ENCODE measurements around the gene PCDHGA7. TPM values are rescaled to one million over a fixed set of nuclear protein-coding genes. Genes with fewer than 3 reads are reported as not detected.

Gene PCDHGA7
- total RNA-seq, 1 experiment from 2014 or later = 0.18 TPM

DNA sequence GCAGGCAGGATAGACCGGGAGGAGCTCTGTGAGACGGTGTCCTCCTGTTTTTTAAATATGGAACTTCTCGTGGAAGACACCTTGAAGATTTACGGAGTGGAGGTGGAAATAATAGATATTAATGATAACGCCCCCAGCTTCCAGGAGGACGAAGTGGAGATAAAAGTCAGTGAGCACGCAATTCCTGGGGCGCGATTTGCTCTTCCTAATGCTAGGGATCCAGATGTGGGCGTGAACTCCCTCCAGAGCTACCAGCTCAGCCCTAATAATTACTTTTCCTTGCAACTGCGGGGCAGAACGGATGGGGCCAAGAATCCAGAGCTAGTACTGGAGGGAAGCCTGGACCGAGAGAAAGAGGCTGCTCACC, 38.9 kb downstream of the PCDHGA7 start:
- Histone ChIP-seq H3K9me3 (ENCODE audit: control insufficient read depth, insufficient read depth, low read depth, low read length) (peaks cover 15% of the 10 kb centered on the region; the same call in 1 of the 2 replicates), H3K4me3 (ENCODE audit: low read depth in 2 of 2, low read length in 2 of 2) (no peak overlapping the region), H3K27me3 (ENCODE audit: control insufficient read depth, insufficient read depth, low read length) (no peaks in the 10 kb centered on the region), H3K4me1 (ENCODE audit: control insufficient read depth, insufficient read depth, low read length) (no peaks in the 10 kb centered on the region; the same call in 1 of the 2 replicates), H3K27ac (ENCODE audit: low read length) (no peak overlapping the region), H3K36me3 (ENCODE audit: control insufficient read depth, insufficient read depth, low read length) (no peaks in the 10 kb centered on the region)
- intact Hi-C loops (cut with micrococcal nuclease; ENCODE audit: unreplicated experiment) = no loop called here
- ATAC-seq (no peak), DNase-seq (ENCODE audit: low read depth, low spot score) (no peak)
- TF ChIP-seq SIN3A (IDR thresholded peaks at IDR 0.05; ENCODE audit: borderline replicate concordance, insufficient read depth, low read depth, low read length) (no peak), TCF7L2 (IDR thresholded peaks at IDR 0.05; ENCODE audit: low read depth, low read length) (no peak), POLR2AphosphoS5 (IDR thresholded peaks at IDR 0.05; ENCODE audit: low read depth, low read length) (no peak)
- TF ChIP-seq, protein P1, sequence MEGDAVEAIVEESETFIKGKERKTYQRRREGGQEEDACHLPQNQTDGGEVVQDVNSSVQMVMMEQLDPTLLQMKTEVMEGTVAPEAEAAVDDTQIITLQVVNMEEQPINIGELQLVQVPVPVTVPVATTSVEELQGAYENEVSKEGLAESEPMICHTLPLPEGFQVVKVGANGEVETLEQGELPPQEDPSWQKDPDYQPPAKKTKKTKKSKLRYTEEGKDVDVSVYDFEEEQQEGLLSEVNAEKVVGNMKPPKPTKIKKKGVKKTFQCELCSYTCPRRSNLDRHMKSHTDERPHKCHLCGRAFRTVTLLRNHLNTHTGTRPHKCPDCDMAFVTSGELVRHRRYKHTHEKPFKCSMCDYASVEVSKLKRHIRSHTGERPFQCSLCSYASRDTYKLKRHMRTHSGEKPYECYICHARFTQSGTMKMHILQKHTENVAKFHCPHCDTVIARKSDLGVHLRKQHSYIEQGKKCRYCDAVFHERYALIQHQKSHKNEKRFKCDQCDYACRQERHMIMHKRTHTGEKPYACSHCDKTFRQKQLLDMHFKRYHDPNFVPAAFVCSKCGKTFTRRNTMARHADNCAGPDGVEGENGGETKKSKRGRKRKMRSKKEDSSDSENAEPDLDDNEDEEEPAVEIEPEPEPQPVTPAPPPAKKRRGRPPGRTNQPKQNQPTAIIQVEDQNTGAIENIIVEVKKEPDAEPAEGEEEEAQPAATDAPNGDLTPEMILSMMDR (IDR thresholded peaks at IDR 0.05) = no peak
- TF ChIP-seq, protein P2, sequence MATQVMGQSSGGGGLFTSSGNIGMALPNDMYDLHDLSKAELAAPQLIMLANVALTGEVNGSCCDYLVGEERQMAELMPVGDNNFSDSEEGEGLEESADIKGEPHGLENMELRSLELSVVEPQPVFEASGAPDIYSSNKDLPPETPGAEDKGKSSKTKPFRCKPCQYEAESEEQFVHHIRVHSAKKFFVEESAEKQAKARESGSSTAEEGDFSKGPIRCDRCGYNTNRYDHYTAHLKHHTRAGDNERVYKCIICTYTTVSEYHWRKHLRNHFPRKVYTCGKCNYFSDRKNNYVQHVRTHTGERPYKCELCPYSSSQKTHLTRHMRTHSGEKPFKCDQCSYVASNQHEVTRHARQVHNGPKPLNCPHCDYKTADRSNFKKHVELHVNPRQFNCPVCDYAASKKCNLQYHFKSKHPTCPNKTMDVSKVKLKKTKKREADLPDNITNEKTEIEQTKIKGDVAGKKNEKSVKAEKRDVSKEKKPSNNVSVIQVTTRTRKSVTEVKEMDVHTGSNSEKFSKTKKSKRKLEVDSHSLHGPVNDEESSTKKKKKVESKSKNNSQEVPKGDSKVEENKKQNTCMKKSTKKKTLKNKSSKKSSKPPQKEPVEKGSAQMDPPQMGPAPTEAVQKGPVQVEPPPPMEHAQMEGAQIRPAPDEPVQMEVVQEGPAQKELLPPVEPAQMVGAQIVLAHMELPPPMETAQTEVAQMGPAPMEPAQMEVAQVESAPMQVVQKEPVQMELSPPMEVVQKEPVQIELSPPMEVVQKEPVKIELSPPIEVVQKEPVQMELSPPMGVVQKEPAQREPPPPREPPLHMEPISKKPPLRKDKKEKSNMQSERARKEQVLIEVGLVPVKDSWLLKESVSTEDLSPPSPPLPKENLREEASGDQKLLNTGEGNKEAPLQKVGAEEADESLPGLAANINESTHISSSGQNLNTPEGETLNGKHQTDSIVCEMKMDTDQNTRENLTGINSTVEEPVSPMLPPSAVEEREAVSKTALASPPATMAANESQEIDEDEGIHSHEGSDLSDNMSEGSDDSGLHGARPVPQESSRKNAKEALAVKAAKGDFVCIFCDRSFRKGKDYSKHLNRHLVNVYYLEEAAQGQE (IDR thresholded peaks at IDR 0.05; ENCODE audit: insufficient read depth in 1 of 2, low read depth in 2 of 2, low read length in 1 of 2) = no peak
- ChIA-PET POLR2A (no interaction called here), CTCF (interaction anchor here (0.6 to 0.8 kb wide), 2 partner anchors 59 to 136 kb away, joined by 3 to 6 read pairs; no protein-coding TSS in a partner anchor)
- no TSS peak for BruUV-seq (replicated peaks)
- in situ Hi-C loops (cut with HindIII; ENCODE audit: low pct_unique_long_range_greater_than_20kb, low sequenced_read_pairs) = no loop called here

DNA sequence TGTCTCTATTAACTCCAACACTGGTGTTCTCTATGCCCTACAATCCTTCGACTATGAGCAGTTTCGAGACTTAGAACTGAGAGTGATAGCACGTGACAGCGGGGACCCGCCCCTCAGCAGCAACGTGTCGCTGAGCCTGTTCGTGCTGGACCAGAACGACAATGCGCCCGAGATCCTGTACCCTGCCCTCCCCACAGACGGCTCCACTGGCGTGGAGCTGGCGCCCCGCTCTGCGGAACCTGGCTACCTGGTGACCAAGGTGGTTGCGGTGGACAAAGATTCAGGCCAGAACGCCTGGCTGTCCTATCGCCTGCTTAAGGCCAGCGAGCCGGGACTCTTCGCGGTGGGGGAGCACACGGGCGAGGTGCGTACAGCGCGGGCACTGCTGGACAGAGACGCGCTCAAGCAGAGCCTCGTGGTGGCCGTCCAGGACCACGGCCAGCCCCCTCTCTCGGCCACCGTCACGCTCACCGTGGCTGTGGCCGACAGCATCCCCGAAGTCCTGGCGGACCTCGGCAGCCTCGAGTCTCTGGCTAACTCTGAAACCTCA, 40.3 kb downstream of the PCDHGA7 start:
- Histone ChIP-seq H3K27me3 (ENCODE audit: control insufficient read depth, insufficient read depth, low read length) (no peaks in the 10 kb centered on the region), H3K27ac (ENCODE audit: low read length) (no peak overlapping the region), H3K9me3 (ENCODE audit: control insufficient read depth, insufficient read depth, low read depth, low read length) (peaks cover 16% of the 10 kb centered on the region; the same call in 1 of the 2 replicates), H3K36me3 (ENCODE audit: control insufficient read depth, insufficient read depth, low read length) (no peaks in the 10 kb centered on the region), H3K4me1 (ENCODE audit: control insufficient read depth, insufficient read depth, low read length) (no peaks in the 10 kb centered on the region; the same call in 1 of the 2 replicates), H3K4me3 (ENCODE audit: low read depth in 2 of 2, low read length in 2 of 2) (no peak overlapping the region)
- no TSS peak for BruUV-seq (replicated peaks)
- TF ChIP-seq TCF7L2 (IDR thresholded peaks at IDR 0.05; ENCODE audit: low read depth, low read length) (no peak), POLR2AphosphoS5 (IDR thresholded peaks at IDR 0.05; ENCODE audit: low read depth, low read length) (no peak), SIN3A (IDR thresholded peaks at IDR 0.05; ENCODE audit: borderline replicate concordance, insufficient read depth, low read depth, low read length) (no peak)
- TF ChIP-seq, protein P1 (IDR thresholded peaks at IDR 0.05) = no peak
- TF ChIP-seq, protein P2 (IDR thresholded peaks at IDR 0.05; ENCODE audit: insufficient read depth in 1 of 2, low read depth in 2 of 2, low read length in 1 of 2) = no peak
- DNase-seq (ENCODE audit: low read depth, low spot score) (no peak), ATAC-seq (no peak)
- in situ Hi-C loops (cut with HindIII; ENCODE audit: low pct_unique_long_range_greater_than_20kb, low sequenced_read_pairs) = no loop called here
- CTCF ChIA-PET = interaction anchor here (1.1 kb wide), 1 partner anchor 43 kb away, joined by 3 read pairs; no protein-coding TSS in a partner anchor
- POLR2A ChIA-PET = no interaction called here
- intact Hi-C loops (cut with micrococcal nuclease; ENCODE audit: unreplicated experiment) = no loop called here
